Measurements from ENCODE around the gene LCN10. TPM values are rescaled to one million over a fixed set of nuclear protein-coding genes. Genes with fewer than 3 reads are reported as not detected.

Gene LCN10
- total RNA-seq, 2 donors from 2014 or later, result 0.11 to 3.3 TPM

- Histone ChIP-seq H3K27me3 (no peaks in the 10 kb centered on the region), H3K4me1 (peaks cover 10% of the 10 kb centered on the region), H3K27ac (peak overlapping the region; percentile 46), H3K9ac (ENCODE audit: low read depth in 2 of 2, low read length in 2 of 2) (peak overlapping the region; percentile 89 to 94), H3K36me3 (peaks cover 6% of the 10 kb centered on the region), H3K9me3 (no peaks in the 10 kb centered on the region), H3K4me3 (peak overlapping the region; percentile 90)
- peak; percentile 90 for DNase-seq
- peak; percentile 90 for TF ChIP-seq CTCF (IDR thresholded peaks at IDR 0.05)
- intact Hi-C loops (cut with DNase I), result no loop called here
These were observed 14.6 kb downstream of the LCN10 start for GRCh38 chr9:136728080-136728547.

- Histone ChIP-seq H3K4me3 (peak overlapping the region; percentile 90), H3K9ac (ENCODE audit: low read depth in 2 of 2, low read length in 2 of 2) (peak overlapping the region; percentile 36 to 89), H3K27ac (no peak overlapping the region), H3K9me3 (no peaks in the 10 kb centered on the region), H3K36me3 (peaks cover 6% of the 10 kb centered on the region), H3K27me3 (no peaks in the 10 kb centered on the region), H3K4me1 (peaks cover 10% of the 10 kb centered on the region)
- intact Hi-C loops (cut with DNase I), result no loop called here
- DNase-seq, result no peak
- TF ChIP-seq CTCF (IDR thresholded peaks at IDR 0.05), result peak; percentile 48
These were observed 16.0 kb downstream of the LCN10 start for GRCh38 chr9:136726631-136727191.

GRCh38 chr9:136726118-136726517 is 16.6 kb downstream of the LCN10 start:
- no peak for DNase-seq
- peak overlapping the region; percentile 90 for H3K4me3 ChIP-seq
- peak overlapping the region in 1 of 2 donors; percentile 89 for H3K9ac ChIP-seq (ENCODE audit: low read depth in 2 of 2, low read length in 2 of 2)
- peaks cover 6% of the 10 kb centered on the region for H3K36me3 ChIP-seq
- no peaks in the 10 kb centered on the region for H3K9me3 ChIP-seq
- peaks cover 10% of the 10 kb centered on the region for H3K4me1 ChIP-seq
- intact Hi-C loops (cut with DNase I), result no loop called here
- TF ChIP-seq CTCF (IDR thresholded peaks at IDR 0.05), result no peak
- no peaks in the 10 kb centered on the region for H3K27me3 ChIP-seq
- H3K27ac ChIP-seq, result no peak overlapping the region

- no peak for DNase-seq
- no peak overlapping the region for H3K9ac ChIP-seq (ENCODE audit: low read depth in 2 of 2, low read length in 2 of 2)
- H3K9me3 ChIP-seq, result no peaks in the 10 kb centered on the region
- H3K27ac ChIP-seq, result no peak overlapping the region
- peaks cover 10% of the 10 kb centered on the region for H3K4me1 ChIP-seq
- peaks cover 6% of the 10 kb centered on the region for H3K36me3 ChIP-seq
- no peak for TF ChIP-seq CTCF (IDR thresholded peaks at IDR 0.05)
- intact Hi-C loops (cut with DNase I), result no loop called here
- no peaks in the 10 kb centered on the region for H3K27me3 ChIP-seq
- peak overlapping the region; percentile 90 for H3K4me3 ChIP-seq
These were observed 17.1 kb downstream of the LCN10 start for GRCh38 chr9:136725612-136726011.

- intact Hi-C loops (cut with DNase I), result no loop called here
- H3K36me3 ChIP-seq, result peaks cover 6% of the 10 kb centered on the region
- no peaks in the 10 kb centered on the region for H3K9me3 ChIP-seq
- H3K27ac ChIP-seq, result no peak overlapping the region
- H3K4me3 ChIP-seq, result no peak overlapping the region
- no peak overlapping the region for H3K9ac ChIP-seq (ENCODE audit: low read depth in 2 of 2, low read length in 2 of 2)
- peaks cover 10% of the 10 kb centered on the region for H3K4me1 ChIP-seq
- H3K27me3 ChIP-seq, result no peaks in the 10 kb centered on the region
- no peak for DNase-seq
- no peak for TF ChIP-seq CTCF (IDR thresholded peaks at IDR 0.05)
These were observed 18.0 kb downstream of the LCN10 start for GRCh38 chr9:136724772-136725171.

Measured in colonic mucosa (tissue), 4 donors.